HT1080 (cell line): ENCODE data around the gene CINP. TPM values are rescaled to one million over a fixed set of nuclear protein-coding genes. Genes with fewer than 3 reads are reported as not detected.

ENCODE experiments used
- DNase-seq: peaks from one replicate; pipeline ENCODE4 v3.0.0-alpha.2; 2015; ENCODE audit warnings: low read depth
- total RNA-seq: library from RNA; depleted of rRNA; stranded (reverse); fragments of >200 nt; shearing (Covaris generic); gene quantifications from 2 replicates; pipeline ENCODE4 v1.2.3, GENCODE V29; 2014; rRNA removed

CINP gene
- total RNA-seq, 1 experiment from 2014 or later = 94.3 TPM

DNA sequence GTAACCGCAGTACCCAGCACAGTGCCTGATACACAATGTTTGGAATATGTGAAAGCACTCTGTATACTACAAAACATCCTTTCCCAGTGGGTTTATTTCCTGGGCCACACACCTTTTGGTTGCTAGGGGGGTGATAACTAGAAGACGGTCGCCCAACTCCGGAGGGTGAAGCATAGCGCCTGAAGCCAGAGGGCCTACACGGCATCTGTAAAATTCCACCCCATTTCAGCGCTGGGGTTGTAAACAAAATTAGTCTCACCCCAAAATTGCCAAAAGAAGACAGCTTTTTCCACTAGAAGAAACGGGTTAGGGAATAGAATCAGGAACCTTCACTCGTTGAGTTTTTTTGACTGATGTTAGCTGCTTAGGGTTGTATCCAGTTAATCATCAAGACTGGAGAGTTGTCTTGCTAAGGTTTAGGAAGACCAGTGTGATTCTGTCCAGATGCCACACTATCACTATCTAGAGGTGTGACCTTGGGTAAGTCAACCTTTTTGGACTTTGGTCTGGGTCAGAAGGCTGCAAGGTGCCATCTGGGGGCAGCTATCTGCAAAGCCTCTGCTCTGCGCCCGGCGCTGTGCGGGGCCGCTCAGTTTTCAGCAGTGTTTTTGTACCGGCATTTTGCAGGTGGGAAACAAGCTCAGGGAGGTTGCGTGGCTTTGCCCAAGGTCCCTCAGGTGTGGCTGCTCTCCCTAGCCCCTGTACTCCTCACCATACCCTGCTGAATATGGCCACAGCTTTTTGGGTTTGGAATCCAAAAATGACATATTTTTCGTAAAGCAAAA is 41.8 kb downstream of the CINP start:
- DNase-seq = no peak

- DNase-seq = no peak
These were observed 42.5 kb downstream of the CINP start for GRCh38 chr14:102320033-102320660.

GRCh38 chr14:102319351-102320032 is 43.2 kb downstream of the CINP start, which contains the start of gene ZNF839:
TSS of gene ZNF839 (plus strand) at chr14:102319746. CDS start at chr14:102319766, 20 bp downstream.
- peak; percentile 82 for DNase-seq

GRCh38 chr14:102318781-102319276 is 43.9 kb downstream of the CINP start:
- DNase-seq = no peak

DNA sequence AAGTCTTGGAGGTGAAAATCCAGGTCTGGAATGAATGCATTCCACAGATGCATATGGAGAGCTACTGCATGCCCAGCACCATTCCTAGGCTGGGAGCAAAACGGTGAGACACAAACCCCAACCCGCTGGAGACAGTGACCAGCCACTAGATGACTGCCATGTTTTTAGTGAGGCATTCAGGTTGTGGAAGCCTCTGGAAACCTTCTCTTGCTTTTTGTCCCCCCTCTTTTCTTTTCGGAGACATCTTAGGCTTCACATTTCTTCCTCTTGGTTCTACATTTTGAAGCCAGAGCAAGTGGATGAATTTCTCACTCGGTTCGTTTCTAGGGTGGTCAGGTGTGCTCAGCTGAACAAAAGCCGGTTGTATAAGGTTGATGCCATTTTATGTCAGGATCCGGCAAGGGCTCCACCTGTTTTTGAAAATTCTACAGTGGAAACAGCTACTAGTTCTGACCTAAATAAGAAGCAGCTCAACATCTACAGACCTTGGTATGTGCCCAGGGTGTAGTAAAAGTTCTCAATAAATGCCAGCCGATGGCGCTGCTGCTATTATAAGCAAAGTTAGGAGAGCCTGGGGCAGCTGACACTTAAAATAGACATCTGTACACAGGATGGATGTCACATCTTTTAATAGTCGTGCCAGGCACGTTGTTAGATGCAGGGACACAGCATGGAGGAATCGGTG is 45.0 kb downstream of the CINP start:
- DNase-seq = no peak

GRCh38 chr14:102316743-102317563 is 45.7 kb downstream of the CINP start:
- DNase-seq = peak; percentile 93

GRCh38 chr14:102316338-102316742 is 46.4 kb downstream of the CINP start:
- DNase-seq = peak; percentile 70

GRCh38 chr14:102315121-102315520 is 47.6 kb downstream of the CINP start:
- no peak for DNase-seq

DNA sequence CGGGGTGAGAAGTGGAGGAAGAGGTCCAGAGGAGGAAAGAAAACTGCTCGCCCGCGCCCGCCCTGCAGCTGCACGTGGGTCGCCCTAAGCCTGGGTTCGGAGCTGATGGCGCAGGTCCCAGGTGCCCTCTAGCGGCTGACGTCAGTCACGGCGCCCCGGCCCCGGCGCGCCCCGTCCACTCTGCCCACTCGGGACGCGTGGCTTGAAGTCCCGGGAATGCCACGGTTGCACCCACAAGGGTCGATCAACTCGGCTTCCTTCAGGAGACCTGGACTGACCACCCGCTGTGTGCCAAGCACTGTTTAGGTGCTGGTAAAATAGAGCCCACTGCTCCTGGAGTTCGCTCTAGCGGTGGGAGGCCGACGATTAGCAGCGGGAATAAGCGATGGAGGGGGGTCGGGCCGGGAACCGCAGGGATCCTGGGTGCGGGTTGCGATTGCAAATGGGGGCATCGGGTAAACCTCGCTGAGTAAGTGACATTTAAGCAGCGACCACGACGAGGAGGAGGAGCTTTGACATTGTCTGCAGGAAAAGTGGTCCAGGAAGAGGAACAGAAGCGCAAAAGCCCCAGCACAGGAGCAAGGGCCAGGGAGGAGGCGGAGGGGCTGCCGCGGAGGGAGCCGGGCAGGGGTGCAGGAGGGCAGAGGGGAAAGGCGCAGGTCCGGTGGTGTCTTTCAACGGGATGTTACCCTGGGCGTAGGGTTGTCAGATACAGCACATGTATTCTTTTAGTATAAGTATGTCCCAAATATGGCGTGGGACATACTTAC is 48.3 kb downstream of the CINP start:
- peak; percentile 81 for DNase-seq

DNA sequence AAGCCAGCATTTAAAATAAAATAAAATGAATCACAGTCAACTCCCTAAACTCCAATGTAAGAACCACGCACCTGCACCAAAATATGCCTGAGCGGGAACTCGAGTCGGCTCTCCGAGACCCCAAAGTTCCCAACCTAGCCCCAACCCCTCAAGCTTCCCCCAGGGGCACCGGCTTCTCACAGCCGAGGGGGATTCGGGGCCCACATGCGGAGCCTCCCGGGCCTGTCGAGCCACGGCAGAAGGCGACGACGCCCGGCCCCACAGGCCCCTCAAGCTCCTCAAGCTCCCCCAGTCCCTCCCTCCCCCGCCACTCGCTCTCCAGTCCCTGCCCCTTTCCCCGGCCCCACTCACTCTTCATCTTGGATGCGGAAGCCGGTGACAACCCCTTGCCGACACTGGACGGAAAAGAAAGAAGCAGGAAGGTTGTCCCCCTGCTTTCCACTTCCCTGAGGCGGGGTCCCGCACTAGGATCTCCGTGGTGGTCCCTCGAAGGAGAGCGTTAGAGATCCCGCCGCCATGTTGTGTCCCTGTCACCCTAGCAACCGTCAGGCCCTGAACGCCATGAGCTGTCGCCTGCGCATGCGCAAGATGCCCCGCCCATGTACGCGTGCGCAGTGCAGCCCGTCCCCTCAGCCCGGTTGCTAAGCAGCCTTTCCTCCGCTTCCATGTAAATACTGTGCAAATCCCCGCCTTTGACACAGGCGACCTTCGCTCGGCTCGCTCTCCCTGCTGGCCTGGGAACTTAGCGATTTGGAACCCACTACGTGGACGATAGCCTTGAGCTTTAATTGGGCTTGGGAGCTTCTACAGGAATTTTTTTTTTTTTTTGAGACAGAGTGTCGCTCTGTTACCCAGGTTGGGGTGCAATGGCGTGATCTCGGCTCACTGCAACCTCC is 57.8 kb downstream of the CINP start, which contains the start of gene MOK:
MOK (minus strand) TSS at position 554 of the 896 bp plus-strand sequence; CDS start at position 358, 196 bp downstream.
- DNase-seq = peak; percentile 96

GRCh38 chr14:102303664-102304063 is 59.0 kb downstream of the CINP start:
- no peak for DNase-seq

DNA sequence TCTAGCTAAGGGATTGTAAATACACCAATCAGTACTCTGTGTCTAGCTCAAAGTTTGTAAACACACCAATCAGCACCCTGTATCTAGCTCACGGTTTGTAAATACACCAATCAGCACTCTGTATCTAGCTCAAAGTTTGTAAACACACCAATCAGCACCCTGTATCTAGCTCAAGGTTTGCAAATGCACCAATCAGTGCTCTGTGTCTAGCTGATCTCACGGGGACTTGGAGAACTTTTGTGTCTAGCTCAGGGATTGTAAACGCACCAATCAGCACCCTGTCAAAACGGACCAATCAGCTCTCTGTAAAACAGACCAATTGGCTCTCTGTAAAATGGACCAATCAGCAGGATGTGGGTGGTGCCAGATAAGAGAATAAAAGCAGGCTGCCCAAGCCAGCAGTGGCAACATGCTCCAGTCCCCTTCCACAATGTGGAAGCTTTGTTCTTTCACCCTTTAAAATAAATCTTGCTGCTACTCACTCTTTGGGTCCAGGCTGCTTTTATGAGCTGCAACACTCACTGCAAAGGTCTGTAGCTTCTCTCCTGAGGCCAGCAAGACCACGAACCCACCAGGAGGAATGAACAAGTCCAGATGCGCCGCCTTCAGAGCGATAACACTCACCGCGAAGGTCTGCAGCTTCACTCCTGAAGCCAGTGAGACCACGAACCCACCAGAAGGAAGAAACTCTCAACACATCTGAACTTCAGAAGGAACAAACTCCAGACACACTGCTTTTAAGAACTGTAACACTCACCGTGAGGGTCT is 64.2 kb downstream of the CINP start:
- peak; percentile 33 for DNase-seq

Other genes starting within 250 kb of the CINP start
- 18.7 and 21.6 TPM in 2 replicates for gene WDR20, start 223.0 kb downstream of the CINP start, total RNA-seq
- 34.5 and 36.6 TPM in 2 replicates for gene MOK, start 57.7 kb downstream of the CINP start, total RNA-seq
- 8.0 and 12.5 TPM in 2 replicates for gene ZNF839, start 43.1 kb downstream of the CINP start, total RNA-seq
- gene TECPR2, start 51 bp upstream of the CINP start, total RNA-seq = 9.0 and 9.1 TPM in 2 replicates
- 13.0 and 15.0 TPM in 2 replicates for gene ANKRD9, start 146.9 kb upstream of the CINP start, total RNA-seq
- 9.5 and 15.1 TPM in 2 replicates for gene RCOR1, start 229.8 kb upstream of the CINP start, total RNA-seq